D721Med (cell line): ENCODE results near the gene BRD4.

ENCODE experiments used
- DNase-seq: peaks from one replicate; pipeline ENCODE4 v3.0.0; 2011; ENCODE audit warnings: low spot score; ENCODE audit not compliant: insufficient read length
- FAIRE-seq: peaks from 2 replicates; lab custom pipeline; 2011; peaks lifted over from hg19 to GRCh38; lab: Jason Lieb, UNC
- CTCF ChIP-seq: IDR thresholded peaks from 2 replicates; pipeline ENCODE4 v1.5.1; 2012; ENCODE audit warnings: mild to moderate bottlenecking, control low read depth; ENCODE audit not compliant: insufficient read depth; ENCODE audit errors: missing control alignments

Gene BRD4

GRCh38 chr19:15188851-15189250 is 143.5 kb downstream of the BRD4 start:
- FAIRE-seq: no peak
- TF ChIP-seq CTCF: no peak
- DNase-seq: no peak

GRCh38 chr19:15187026-15188007 is 145.0 kb downstream of the BRD4 start:
- TF ChIP-seq CTCF: no peak
- FAIRE-seq (no peak), DNase-seq (no peak)
